Measurements from ENCODE around the gene ANKRD33B.

The ANKRD33B gene

DNA sequence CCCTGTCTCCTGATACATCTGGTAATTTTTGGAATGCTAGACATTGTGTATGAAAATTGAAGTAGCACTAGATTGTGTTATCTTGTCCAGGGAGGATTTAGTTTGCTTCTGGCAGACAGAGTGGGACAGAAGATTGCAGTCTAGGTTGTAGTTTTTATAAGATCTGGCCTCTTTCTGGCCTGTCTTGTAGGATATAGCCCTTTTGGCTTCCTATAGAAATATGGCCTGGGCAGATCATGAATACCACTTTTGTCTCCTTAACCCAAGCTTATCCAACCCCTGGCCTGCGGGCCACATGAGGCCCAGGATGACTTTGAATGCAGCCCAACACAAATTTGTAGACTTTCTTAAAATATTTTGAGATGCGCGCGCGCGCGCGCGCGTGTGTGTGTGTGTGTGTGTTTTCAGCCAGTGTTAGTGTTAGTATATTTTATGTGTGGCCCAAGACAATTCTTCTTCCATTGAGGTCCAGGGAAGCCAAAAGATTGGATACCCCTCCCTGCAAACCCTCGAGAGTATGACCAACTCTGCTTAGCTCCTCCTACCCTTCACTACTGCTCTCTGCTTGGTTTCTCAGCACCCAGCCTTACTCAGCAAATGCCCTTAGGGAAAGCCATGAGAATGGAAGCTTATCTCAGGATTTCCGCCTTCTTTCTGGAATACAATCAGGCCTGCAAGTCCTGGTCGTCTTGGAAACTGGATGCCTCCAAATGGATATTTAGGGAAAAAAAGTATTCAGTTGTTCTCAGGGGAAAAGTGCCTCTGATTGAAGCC lies 26.5 kb downstream of the ANKRD33B start:
- H3K4me3 ChIP-seq (ENCODE audit: low read depth, low read length), result no peak overlapping the region
- peaks cover 34% of the 10 kb centered on the region for H3K4me1 ChIP-seq (ENCODE audit: control insufficient read depth, insufficient read depth, low read length)
- no peak overlapping the region for H3K27ac ChIP-seq (ENCODE audit: low read depth, low read length)
- H3K9ac ChIP-seq (ENCODE audit: low read length), result no peak overlapping the region
- H3K36me3 ChIP-seq (ENCODE audit: control insufficient read depth, insufficient read depth, low read length), result no peaks in the 10 kb centered on the region
- H3K9me3 ChIP-seq (ENCODE audit: control insufficient read depth, insufficient read depth, low read depth, low read length), result peaks cover 3% of the 10 kb centered on the region; the same call in 1 of the 2 replicates
- H3K27me3 ChIP-seq (ENCODE audit: control insufficient read depth, insufficient read depth, low read length), result no peaks in the 10 kb centered on the region

DNA sequence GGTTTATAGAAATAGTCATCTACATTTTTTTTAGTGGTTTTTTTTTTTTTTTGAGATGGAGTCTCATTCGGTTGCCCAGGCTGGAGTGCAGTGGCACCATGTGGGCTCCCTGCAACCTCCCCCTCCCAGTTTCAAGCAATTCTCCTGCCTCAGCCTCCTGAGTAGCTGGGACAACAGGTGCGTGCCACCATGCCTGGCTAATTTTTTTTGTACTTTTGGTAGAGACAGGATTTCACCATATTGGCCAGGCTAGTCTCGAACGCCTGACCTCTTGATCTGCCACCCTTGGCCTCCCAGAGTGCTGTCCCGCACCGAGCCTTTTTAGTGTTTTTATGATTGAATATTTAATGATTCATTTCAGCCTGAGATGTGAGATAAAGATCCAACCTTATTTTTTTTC lies 27.3 kb downstream of the ANKRD33B start:
- no peak overlapping the region for H3K27ac ChIP-seq (ENCODE audit: low read depth, low read length)
- H3K9me3 ChIP-seq (ENCODE audit: control insufficient read depth, insufficient read depth, low read depth, low read length), result peaks cover 3% of the 10 kb centered on the region; the same call in 1 of the 2 replicates
- no peaks in the 10 kb centered on the region for H3K36me3 ChIP-seq (ENCODE audit: control insufficient read depth, insufficient read depth, low read length)
- H3K9ac ChIP-seq (ENCODE audit: low read length), result no peak overlapping the region
- H3K4me3 ChIP-seq (ENCODE audit: low read depth, low read length), result no peak overlapping the region
- H3K4me1 ChIP-seq (ENCODE audit: control insufficient read depth, insufficient read depth, low read length), result peaks cover 33% of the 10 kb centered on the region
- no peaks in the 10 kb centered on the region for H3K27me3 ChIP-seq (ENCODE audit: control insufficient read depth, insufficient read depth, low read length)

- H3K9me3 ChIP-seq (ENCODE audit: control insufficient read depth, insufficient read depth, low read depth, low read length), result peaks cover 3% of the 10 kb centered on the region; the same call in 1 of the 2 replicates
- H3K27ac ChIP-seq (ENCODE audit: low read depth, low read length), result no peak overlapping the region
- no peaks in the 10 kb centered on the region for H3K27me3 ChIP-seq (ENCODE audit: control insufficient read depth, insufficient read depth, low read length)
- H3K36me3 ChIP-seq (ENCODE audit: control insufficient read depth, insufficient read depth, low read length), result no peaks in the 10 kb centered on the region
- H3K9ac ChIP-seq (ENCODE audit: low read length), result no peak overlapping the region
- H3K4me3 ChIP-seq (ENCODE audit: low read depth, low read length), result no peak overlapping the region
- peaks cover 27% of the 10 kb centered on the region for H3K4me1 ChIP-seq (ENCODE audit: control insufficient read depth, insufficient read depth, low read length)
These were observed 28.1 kb downstream of the ANKRD33B start for GRCh38 chr5:10591966-10592365.

GRCh38 chr5:10592601-10593000 lies 28.7 kb downstream of the ANKRD33B start:
- Histone ChIP-seq H3K4me3 (ENCODE audit: low read depth, low read length) (no peak overlapping the region), H3K4me1 (ENCODE audit: control insufficient read depth, insufficient read depth, low read length) (peaks cover 27% of the 10 kb centered on the region), H3K9me3 (ENCODE audit: control insufficient read depth, insufficient read depth, low read depth, low read length) (peaks cover 3% of the 10 kb centered on the region; the same call in 1 of the 2 replicates), H3K27ac (ENCODE audit: low read depth, low read length) (no peak overlapping the region), H3K27me3 (ENCODE audit: control insufficient read depth, insufficient read depth, low read length) (no peaks in the 10 kb centered on the region), H3K36me3 (ENCODE audit: control insufficient read depth, insufficient read depth, low read length) (no peaks in the 10 kb centered on the region), H3K9ac (ENCODE audit: low read length) (no peak overlapping the region)

- H3K36me3 ChIP-seq (ENCODE audit: control insufficient read depth, insufficient read depth, low read length), result no peaks in the 10 kb centered on the region
- no peak overlapping the region for H3K27ac ChIP-seq (ENCODE audit: low read depth, low read length)
- no peak overlapping the region for H3K4me3 ChIP-seq (ENCODE audit: low read depth, low read length)
- H3K27me3 ChIP-seq (ENCODE audit: control insufficient read depth, insufficient read depth, low read length), result no peaks in the 10 kb centered on the region
- H3K9me3 ChIP-seq (ENCODE audit: control insufficient read depth, insufficient read depth, low read depth, low read length), result peaks cover 3% of the 10 kb centered on the region; the same call in 1 of the 2 replicates
- peaks cover 27% of the 10 kb centered on the region for H3K4me1 ChIP-seq (ENCODE audit: control insufficient read depth, insufficient read depth, low read length)
- H3K9ac ChIP-seq (ENCODE audit: low read length), result no peak overlapping the region
These were observed 29.8 kb downstream of the ANKRD33B start for GRCh38 chr5:10593531-10594181.

DNA sequence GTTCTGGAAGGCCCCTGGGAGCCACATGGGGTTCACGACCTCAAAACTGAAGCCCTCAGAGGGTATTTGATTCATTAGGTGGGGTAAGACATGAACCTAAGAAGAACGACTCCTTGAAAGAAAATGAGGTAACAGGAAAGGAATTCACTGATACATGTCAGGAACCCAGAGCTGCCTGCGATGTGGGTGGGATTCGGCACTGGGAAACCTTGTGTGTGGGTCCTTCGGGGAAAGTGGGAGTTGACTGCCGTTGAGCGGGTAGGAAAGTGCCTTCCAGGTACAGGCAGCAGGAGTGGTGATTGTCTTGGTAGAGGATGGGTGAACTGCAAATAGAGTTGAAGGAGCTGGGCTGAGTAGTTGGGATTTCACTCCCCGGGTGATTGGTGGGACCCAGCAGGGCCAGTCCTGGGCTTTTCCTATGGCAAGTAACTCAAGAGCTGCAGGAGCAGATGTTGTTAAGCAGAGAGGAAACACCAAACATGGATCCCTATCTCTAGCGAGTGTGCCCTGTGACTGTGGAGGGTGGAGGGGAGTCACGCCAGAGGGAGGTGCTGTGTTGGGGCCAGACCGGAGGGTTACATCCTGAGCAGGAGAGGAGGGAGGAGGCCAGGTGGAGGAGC lies 30.8 kb downstream of the ANKRD33B start:
- Histone ChIP-seq H3K9ac (ENCODE audit: low read length) (no peak overlapping the region), H3K9me3 (ENCODE audit: control insufficient read depth, insufficient read depth, low read depth, low read length) (no peaks in the 10 kb centered on the region), H3K4me1 (ENCODE audit: control insufficient read depth, insufficient read depth, low read length) (peaks cover 21% of the 10 kb centered on the region), H3K27ac (ENCODE audit: low read depth, low read length) (no peak overlapping the region), H3K4me3 (ENCODE audit: low read depth, low read length) (no peak overlapping the region), H3K36me3 (ENCODE audit: control insufficient read depth, insufficient read depth, low read length) (no peaks in the 10 kb centered on the region), H3K27me3 (ENCODE audit: control insufficient read depth, insufficient read depth, low read length) (no peaks in the 10 kb centered on the region)

DNA sequence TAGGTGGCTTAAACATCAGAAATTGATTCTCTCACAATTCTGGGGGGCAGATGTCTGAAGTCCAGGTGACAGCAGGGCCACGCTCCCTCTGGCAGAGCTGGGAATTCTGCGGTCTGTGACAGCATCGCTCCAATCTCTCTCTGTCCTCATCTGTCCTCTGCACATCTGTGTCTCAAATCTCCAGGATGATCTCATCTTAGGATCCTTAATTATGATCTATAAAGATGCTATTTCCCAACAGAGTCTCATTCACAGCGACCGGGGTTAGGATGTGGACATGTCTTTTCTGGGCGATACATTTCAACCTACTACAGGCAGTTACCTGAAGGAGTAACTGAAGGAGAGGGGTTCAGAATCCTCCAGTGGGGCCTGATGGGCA lies 31.4 kb downstream of the ANKRD33B start:
- H3K27ac ChIP-seq (ENCODE audit: low read depth, low read length), result no peak overlapping the region
- H3K27me3 ChIP-seq (ENCODE audit: control insufficient read depth, insufficient read depth, low read length), result no peaks in the 10 kb centered on the region
- H3K4me1 ChIP-seq (ENCODE audit: control insufficient read depth, insufficient read depth, low read length), result peaks cover 19% of the 10 kb centered on the region
- H3K9me3 ChIP-seq (ENCODE audit: control insufficient read depth, insufficient read depth, low read depth, low read length), result no peaks in the 10 kb centered on the region
- no peaks in the 10 kb centered on the region for H3K36me3 ChIP-seq (ENCODE audit: control insufficient read depth, insufficient read depth, low read length)
- no peak overlapping the region for H3K4me3 ChIP-seq (ENCODE audit: low read depth, low read length)
- no peak overlapping the region for H3K9ac ChIP-seq (ENCODE audit: low read length)

DNA sequence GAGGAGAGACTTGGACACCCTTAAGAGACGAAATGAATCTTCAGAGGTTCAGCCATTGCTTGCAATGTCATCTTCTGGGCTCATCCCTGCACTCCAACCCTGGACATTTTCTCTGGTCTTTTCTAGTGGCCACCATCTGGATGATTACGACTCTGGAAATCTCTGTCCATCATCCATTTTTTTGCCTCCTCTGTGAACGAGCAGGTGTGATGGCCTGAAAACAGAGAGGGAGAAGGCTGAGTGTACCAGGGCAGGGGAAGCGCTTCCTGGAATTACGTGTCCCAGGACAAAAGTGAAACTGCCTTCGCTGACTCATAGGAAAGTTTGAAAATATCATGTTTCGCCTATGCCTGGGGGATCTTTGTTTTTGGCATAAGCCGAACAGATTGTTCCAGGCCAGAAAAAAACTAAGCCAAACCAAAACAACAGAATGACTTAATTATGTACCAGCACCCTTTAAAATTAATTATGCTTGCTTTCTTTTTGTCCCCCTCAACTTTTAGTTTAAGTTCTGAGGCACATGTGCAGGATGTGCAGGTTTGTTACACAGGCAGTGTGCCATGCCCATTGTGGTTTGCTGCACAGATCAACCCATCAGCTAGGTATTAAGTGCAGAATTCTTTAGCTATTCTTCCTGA lies 31.9 kb downstream of the ANKRD33B start:
- Histone ChIP-seq H3K4me1 (ENCODE audit: control insufficient read depth, insufficient read depth, low read length) (peaks cover 15% of the 10 kb centered on the region), H3K9ac (ENCODE audit: low read length) (no peak overlapping the region), H3K9me3 (ENCODE audit: control insufficient read depth, insufficient read depth, low read depth, low read length) (no peaks in the 10 kb centered on the region), H3K36me3 (ENCODE audit: control insufficient read depth, insufficient read depth, low read length) (no peaks in the 10 kb centered on the region), H3K4me3 (ENCODE audit: low read depth, low read length) (no peak overlapping the region), H3K27ac (ENCODE audit: low read depth, low read length) (no peak overlapping the region), H3K27me3 (ENCODE audit: control insufficient read depth, insufficient read depth, low read length) (no peaks in the 10 kb centered on the region)

- H3K9me3 ChIP-seq (ENCODE audit: control insufficient read depth, insufficient read depth, low read depth, low read length), result no peaks in the 10 kb centered on the region
- H3K9ac ChIP-seq (ENCODE audit: low read length), result no peak overlapping the region
- H3K4me3 ChIP-seq (ENCODE audit: low read depth, low read length), result no peak overlapping the region
- no peak overlapping the region for H3K27ac ChIP-seq (ENCODE audit: low read depth, low read length)
- no peaks in the 10 kb centered on the region for H3K36me3 ChIP-seq (ENCODE audit: control insufficient read depth, insufficient read depth, low read length)
- no peaks in the 10 kb centered on the region for H3K27me3 ChIP-seq (ENCODE audit: control insufficient read depth, insufficient read depth, low read length)
- H3K4me1 ChIP-seq (ENCODE audit: control insufficient read depth, insufficient read depth, low read length), result peaks cover 12% of the 10 kb centered on the region
These were observed 32.4 kb downstream of the ANKRD33B start for GRCh38 chr5:10596310-10596703.

GRCh38 chr5:10596886-10597451 lies 33.1 kb downstream of the ANKRD33B start:
- Histone ChIP-seq H3K9me3 (ENCODE audit: control insufficient read depth, insufficient read depth, low read depth, low read length) (no peaks in the 10 kb centered on the region), H3K27ac (ENCODE audit: low read depth, low read length) (no peak overlapping the region), H3K9ac (ENCODE audit: low read length) (no peak overlapping the region), H3K4me1 (ENCODE audit: control insufficient read depth, insufficient read depth, low read length) (peaks cover 16% of the 10 kb centered on the region), H3K4me3 (ENCODE audit: low read depth, low read length) (no peak overlapping the region), H3K36me3 (ENCODE audit: control insufficient read depth, insufficient read depth, low read length) (no peaks in the 10 kb centered on the region), H3K27me3 (ENCODE audit: control insufficient read depth, insufficient read depth, low read length) (no peaks in the 10 kb centered on the region)
